ENCODE measurements around the gene IQSEC3.

The IQSEC3 gene

DNA sequence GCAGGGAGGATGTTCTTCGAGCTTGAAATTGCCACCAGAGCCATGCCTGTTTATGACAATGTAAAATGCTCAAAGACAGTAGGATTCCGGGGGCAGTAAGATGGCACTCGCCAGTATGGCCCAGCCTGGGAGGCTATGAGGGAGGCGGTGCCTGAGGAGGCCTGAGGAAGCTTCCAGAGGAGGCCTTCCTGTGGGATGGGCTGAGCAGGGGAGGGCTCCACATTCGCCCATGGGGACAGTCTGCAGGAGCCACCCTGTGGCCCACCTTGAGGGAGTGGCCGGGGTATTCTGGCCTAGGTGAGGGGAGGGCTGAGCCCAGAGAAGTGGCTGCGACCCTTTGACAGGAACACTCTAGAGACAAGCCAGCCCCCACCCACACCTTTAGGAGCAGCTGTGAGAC is 50.7 kb downstream of the IQSEC3 start:
- 96% methylated on average over 7 of the region's 7 CpGs for WGBS (ENCODE audit: insufficient coverage)
- Histone ChIP-seq H3K27ac (ENCODE audit: insufficient read depth in 1 of 2, low read depth in 1 of 2, low read length in 2 of 2, poor library complexity in 1 of 2, severe bottlenecking in 2 of 2) (no peak overlapping the region), H3K9me3 (ENCODE audit: control extremely low read depth in 1 of 5, control insufficient read depth in 4 of 5, insufficient read depth in 2 of 5, low read depth in 1 of 5, low read length in 4 of 5) (no peaks in the 10 kb centered on the region), H3K4me1 (ENCODE audit: control extremely low read depth in 1 of 4, control insufficient read depth in 4 of 4, insufficient read depth in 4 of 4, low read length in 3 of 4) (peaks cover 3 to 22% (median 10%) of the 10 kb centered on the region in 4 experiments), H3K4me3 (ENCODE audit: control insufficient read depth in 1 of 7, extremely low read depth in 1 of 7, insufficient read depth in 4 of 7, low read depth in 2 of 7, low read length in 6 of 7) (no peak overlapping the region), H3K27me3 (replicated peaks in 2 of 5; ENCODE audit: control insufficient read depth in 4 of 5, insufficient read depth in 5 of 5, low read length in 4 of 5) (no peaks in the 10 kb centered on the region), H3K36me3 (ENCODE audit: control insufficient read depth in 4 of 4, insufficient read depth in 4 of 4, low read length in 3 of 4) (no peaks in the 10 kb centered on the region)
- ChIA-PET POLR2A (interaction anchor here (0.6 kb wide), 1 partner anchor 10 kb away, joined by 7 read pairs; no protein-coding TSS in a partner anchor), CTCF (interaction anchor here (0.8 to 1.5 kb wide), 5 partner anchors 7 to 40 kb away, joined by 3 to 5 read pairs (median 3); no protein-coding TSS in a partner anchor)
- DNase-seq: no peak

DNA sequence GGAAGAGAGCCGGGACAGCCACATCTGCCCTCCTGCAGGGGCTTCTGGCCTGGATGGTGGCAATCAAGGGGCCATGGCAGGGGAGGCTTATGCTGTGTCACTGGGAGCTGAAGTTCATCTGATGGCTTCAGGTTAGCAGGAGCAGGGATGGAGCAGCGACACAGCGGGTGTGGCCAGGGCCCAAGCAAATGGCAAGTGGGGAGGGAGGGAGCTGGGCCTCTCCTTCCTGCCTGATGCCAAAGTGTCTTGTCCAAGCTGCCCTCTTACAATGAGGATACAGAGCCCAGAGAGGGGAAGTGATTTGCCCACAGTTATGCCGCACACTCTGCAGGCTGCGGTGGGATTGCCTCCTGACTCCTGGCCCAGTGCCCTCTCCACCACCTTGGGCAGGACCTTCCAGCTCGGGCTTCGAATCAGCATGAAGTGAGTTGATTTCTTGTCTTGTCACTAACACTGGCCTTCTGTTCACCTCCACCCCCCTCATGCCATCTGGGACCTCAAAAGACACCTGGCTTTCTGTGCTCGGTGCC is 51.3 kb downstream of the IQSEC3 start:
- 54% methylated on average over 8 of the region's 8 CpGs for WGBS (ENCODE audit: insufficient coverage)
- CTCF ChIA-PET: interaction anchor here (0.7 to 1.5 kb wide), 6 partner anchors 8 to 40 kb away, joined by 3 to 6 read pairs (median 5); no protein-coding TSS in a partner anchor
- H3K27ac ChIP-seq (ENCODE audit: insufficient read depth in 1 of 2, low read depth in 1 of 2, low read length in 2 of 2, poor library complexity in 1 of 2, severe bottlenecking in 2 of 2): no peak overlapping the region

DNA sequence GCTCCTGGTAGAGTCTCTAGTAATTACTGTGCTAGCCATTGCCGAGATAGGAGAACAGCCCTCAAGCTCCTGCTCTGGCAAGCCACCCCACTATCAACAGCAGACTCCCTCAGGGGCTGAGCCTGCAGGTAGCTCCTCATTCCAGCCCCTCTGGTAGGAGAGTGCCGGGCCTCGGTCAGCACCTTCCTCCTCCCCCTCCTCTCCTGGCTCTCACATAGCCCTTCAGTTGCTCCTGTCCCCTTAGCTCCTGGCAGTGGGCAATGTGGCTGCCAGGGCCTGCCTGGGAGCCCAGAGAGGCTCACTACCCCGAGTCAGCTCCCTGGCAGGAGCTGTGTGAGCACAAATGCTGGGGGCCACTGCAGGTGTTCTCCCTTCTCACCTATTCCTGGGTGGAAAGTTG is 52.0 kb downstream of the IQSEC3 start:
- ChIA-PET CTCF (interaction anchor here (0.7 to 1.2 kb wide), 4 partner anchors 9 to 25 kb away, joined by 3 to 6 read pairs (median 5); no protein-coding TSS in a partner anchor), POLR2A (no interaction called here)
- Histone ChIP-seq H3K36me3 (ENCODE audit: control insufficient read depth in 4 of 4, insufficient read depth in 4 of 4, low read length in 3 of 4) (no peaks in the 10 kb centered on the region), H3K27ac (ENCODE audit: insufficient read depth in 1 of 2, low read depth in 1 of 2, low read length in 2 of 2, poor library complexity in 1 of 2, severe bottlenecking in 2 of 2) (no peak overlapping the region), H3K9me3 (ENCODE audit: control extremely low read depth in 1 of 5, control insufficient read depth in 4 of 5, insufficient read depth in 2 of 5, low read depth in 1 of 5, low read length in 4 of 5) (no peaks in the 10 kb centered on the region), H3K4me1 (ENCODE audit: control extremely low read depth in 1 of 4, control insufficient read depth in 4 of 4, insufficient read depth in 4 of 4, low read length in 3 of 4) (peaks cover 0 to 11% (median under 1%) of the 10 kb centered on the region in 4 experiments), H3K4me3 (ENCODE audit: control insufficient read depth in 1 of 7, extremely low read depth in 1 of 7, insufficient read depth in 4 of 7, low read depth in 2 of 7, low read length in 6 of 7) (no peak overlapping the region), H3K27me3 (replicated peaks in 2 of 5; ENCODE audit: control insufficient read depth in 4 of 5, insufficient read depth in 5 of 5, low read length in 4 of 5) (no peaks in the 10 kb centered on the region)
- no peak for DNase-seq
- 100% methylated on average over 4 of the region's 4 CpGs for WGBS (ENCODE audit: insufficient coverage)

More for the DNA sequence above, 51.3 kb downstream of the IQSEC3 start:
- Histone ChIP-seq H3K27me3 (replicated peaks in 2 of 5; ENCODE audit: control insufficient read depth in 4 of 5, insufficient read depth in 5 of 5, low read length in 4 of 5) (no peaks in the 10 kb centered on the region), H3K4me1 (ENCODE audit: control extremely low read depth in 1 of 4, control insufficient read depth in 4 of 4, insufficient read depth in 4 of 4, low read length in 3 of 4) (peaks cover 0 to 17% (median 5%) of the 10 kb centered on the region in 4 experiments), H3K4me3 (ENCODE audit: control insufficient read depth in 1 of 7, extremely low read depth in 1 of 7, insufficient read depth in 4 of 7, low read depth in 2 of 7, low read length in 6 of 7) (no peak overlapping the region), H3K36me3 (ENCODE audit: control insufficient read depth in 4 of 4, insufficient read depth in 4 of 4, low read length in 3 of 4) (no peaks in the 10 kb centered on the region), H3K9me3 (ENCODE audit: control extremely low read depth in 1 of 5, control insufficient read depth in 4 of 5, insufficient read depth in 2 of 5, low read depth in 1 of 5, low read length in 4 of 5) (no peaks in the 10 kb centered on the region)
- POLR2A ChIA-PET: no interaction called here
- DNase-seq: peak in 1 of 3 donors; percentile 17

DNA sequence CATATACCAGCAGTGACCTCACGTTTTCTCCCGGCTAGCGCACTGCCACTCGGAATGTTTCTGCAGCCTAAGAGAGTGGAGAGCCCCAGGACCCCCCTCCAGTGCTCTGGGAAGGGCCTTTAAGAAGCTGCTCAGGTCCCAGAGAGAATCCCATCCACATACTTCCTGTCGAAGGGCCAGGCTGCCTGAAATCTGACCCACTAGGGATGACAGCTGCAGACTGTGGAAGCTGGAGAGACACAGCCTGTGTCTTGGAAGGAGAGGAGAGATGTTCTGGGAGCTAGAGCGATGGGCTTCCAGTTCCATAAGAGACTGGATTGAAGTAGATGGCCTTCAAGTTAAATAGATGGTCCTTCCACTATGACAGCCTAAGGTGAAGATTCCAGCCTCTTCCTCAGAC is 54.4 kb downstream of the IQSEC3 start:
- Histone ChIP-seq H3K27ac (ENCODE audit: insufficient read depth in 1 of 2, low read depth in 1 of 2, low read length in 2 of 2, poor library complexity in 1 of 2, severe bottlenecking in 2 of 2) (no peak overlapping the region), H3K4me1 (ENCODE audit: control extremely low read depth in 1 of 4, control insufficient read depth in 4 of 4, insufficient read depth in 4 of 4, low read length in 3 of 4) (peaks cover 0 to 5% (median 0%) of the 10 kb centered on the region in 4 experiments), H3K9me3 (ENCODE audit: control extremely low read depth in 1 of 5, control insufficient read depth in 4 of 5, insufficient read depth in 2 of 5, low read depth in 1 of 5, low read length in 4 of 5) (no peaks in the 10 kb centered on the region), H3K27me3 (replicated peaks in 2 of 5; ENCODE audit: control insufficient read depth in 4 of 5, insufficient read depth in 5 of 5, low read length in 4 of 5) (no peaks in the 10 kb centered on the region), H3K4me3 (ENCODE audit: control insufficient read depth in 1 of 7, extremely low read depth in 1 of 7, insufficient read depth in 4 of 7, low read depth in 2 of 7, low read length in 6 of 7) (no peak overlapping the region), H3K36me3 (ENCODE audit: control insufficient read depth in 4 of 4, insufficient read depth in 4 of 4, low read length in 3 of 4) (no peaks in the 10 kb centered on the region)
- CTCF ChIA-PET: interaction anchor here (1.0 to 1.1 kb wide), 2 partner anchors 15 to 33 kb away, joined by 3 read pairs; no protein-coding TSS in a partner anchor
- POLR2A ChIA-PET: no interaction called here
- DNase-seq: no peak
- WGBS (ENCODE audit: insufficient coverage): 96% methylated on average over 4 of the region's 6 CpGs

DNA sequence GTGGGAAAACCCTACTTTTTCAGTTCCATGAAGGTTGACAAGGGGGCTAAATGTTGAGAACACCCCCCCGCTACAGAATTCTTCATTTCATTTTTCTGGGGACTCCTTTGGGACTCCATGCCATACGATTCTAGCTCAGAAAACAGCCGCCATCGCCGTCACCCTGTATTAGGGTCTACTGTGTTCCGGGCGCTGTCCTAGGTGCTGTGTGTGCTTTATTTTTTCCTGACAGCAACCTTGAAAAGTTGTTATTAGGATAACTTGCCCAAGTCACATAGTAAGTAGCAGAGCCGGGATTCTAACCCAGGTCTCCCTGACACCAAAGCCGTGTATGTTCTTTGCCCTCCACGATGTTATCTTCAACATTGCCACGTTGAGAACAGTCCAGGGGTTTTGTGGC is 55.1 kb downstream of the IQSEC3 start:
- H3K36me3 ChIP-seq (ENCODE audit: control insufficient read depth in 4 of 4, insufficient read depth in 4 of 4, low read length in 3 of 4): no peaks in the 10 kb centered on the region
- no peak overlapping the region for H3K27ac ChIP-seq (ENCODE audit: insufficient read depth in 1 of 2, low read depth in 1 of 2, low read length in 2 of 2, poor library complexity in 1 of 2, severe bottlenecking in 2 of 2)
- DNase-seq: no peak
- H3K9me3 ChIP-seq (ENCODE audit: control extremely low read depth in 1 of 5, control insufficient read depth in 4 of 5, insufficient read depth in 2 of 5, low read depth in 1 of 5, low read length in 4 of 5): no peaks in the 10 kb centered on the region
- no peaks in the 10 kb centered on the region for H3K27me3 ChIP-seq (replicated peaks in 2 of 5; ENCODE audit: control insufficient read depth in 4 of 5, insufficient read depth in 5 of 5, low read length in 4 of 5)
- WGBS (ENCODE audit: insufficient coverage): 94% methylated on average over 11 of the region's 11 CpGs
- no peak overlapping the region for H3K4me3 ChIP-seq (ENCODE audit: control insufficient read depth in 1 of 7, extremely low read depth in 1 of 7, insufficient read depth in 4 of 7, low read depth in 2 of 7, low read length in 6 of 7)
- ChIA-PET POLR2A (no interaction called here), CTCF (interaction anchor here (1.0 to 1.1 kb wide), 2 partner anchors 14 to 32 kb away, joined by 3 read pairs; no protein-coding TSS in a partner anchor)
- H3K4me1 ChIP-seq (ENCODE audit: control extremely low read depth in 1 of 4, control insufficient read depth in 4 of 4, insufficient read depth in 4 of 4, low read length in 3 of 4): peaks cover 0 to 5% (median 0%) of the 10 kb centered on the region in 4 experiments

DNA sequence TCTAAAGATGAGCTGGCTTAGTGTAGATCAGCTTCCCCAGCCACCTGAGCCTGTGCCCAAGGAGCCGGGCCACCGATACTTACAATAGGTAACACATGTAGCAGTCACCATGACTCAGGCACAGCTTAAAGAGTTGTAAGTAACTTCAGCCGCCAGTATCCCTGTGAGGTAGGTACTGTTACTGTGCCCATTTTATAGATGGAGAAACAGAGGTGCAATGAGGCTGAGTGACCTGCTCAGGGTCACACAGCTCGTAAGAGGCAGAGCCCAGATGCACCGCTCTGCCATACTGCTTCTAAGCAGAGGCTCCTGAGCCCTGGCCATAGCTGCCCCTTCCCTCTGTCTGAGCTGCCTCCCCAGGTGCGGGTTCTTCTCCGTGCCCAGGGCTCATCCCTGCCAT is 58.5 kb downstream of the IQSEC3 start:
- H3K9me3 ChIP-seq (ENCODE audit: control extremely low read depth in 1 of 5, control insufficient read depth in 4 of 5, insufficient read depth in 2 of 5, low read depth in 1 of 5, low read length in 4 of 5): no peaks in the 10 kb centered on the region

DNA sequence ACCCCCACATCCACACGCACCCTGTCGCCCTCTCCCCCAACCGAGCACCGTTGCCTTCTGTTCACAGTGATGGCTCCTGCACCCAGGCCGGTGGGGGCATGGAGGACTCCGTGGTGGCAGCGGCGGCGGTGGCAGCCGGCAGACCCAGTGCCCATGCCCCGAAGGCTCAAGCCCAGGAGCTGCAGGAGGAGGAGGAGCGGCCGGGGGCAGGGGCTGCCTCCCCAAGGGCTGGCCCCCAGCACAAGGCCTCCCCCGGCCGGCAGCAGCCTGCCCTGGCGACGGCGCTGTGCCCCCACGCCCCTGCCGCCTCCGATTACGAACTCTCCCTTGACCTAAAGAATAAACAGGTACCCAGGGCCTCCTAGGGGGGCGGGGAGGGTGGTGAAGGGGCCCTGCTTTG is 59.0 kb downstream of the IQSEC3 start:
- Histone ChIP-seq H3K27me3 (replicated peaks in 2 of 5; ENCODE audit: control insufficient read depth in 4 of 5, insufficient read depth in 5 of 5, low read length in 4 of 5) (no peaks in the 10 kb centered on the region), H3K4me1 (ENCODE audit: control extremely low read depth in 1 of 4, control insufficient read depth in 4 of 4, insufficient read depth in 4 of 4, low read length in 3 of 4) (no peaks in the 10 kb centered on the region), H3K27ac (ENCODE audit: insufficient read depth in 1 of 2, low read depth in 1 of 2, low read length in 2 of 2, poor library complexity in 1 of 2, severe bottlenecking in 2 of 2) (no peak overlapping the region), H3K36me3 (ENCODE audit: control insufficient read depth in 4 of 4, insufficient read depth in 4 of 4, low read length in 3 of 4) (no peaks in the 10 kb centered on the region), H3K4me3 (ENCODE audit: control insufficient read depth in 1 of 7, extremely low read depth in 1 of 7, insufficient read depth in 4 of 7, low read depth in 2 of 7, low read length in 6 of 7) (no peak overlapping the region), H3K9me3 (ENCODE audit: control extremely low read depth in 1 of 5, control insufficient read depth in 4 of 5, insufficient read depth in 2 of 5, low read depth in 1 of 5, low read length in 4 of 5) (no peaks in the 10 kb centered on the region)
- 97% methylated on average over 6 of the region's 23 CpGs for WGBS (ENCODE audit: insufficient coverage)
- ChIA-PET CTCF (interaction anchor here (1.2 to 2.6 kb wide), 2 partner anchors 10 to 28 kb away, joined by 3 to 9 read pairs; no protein-coding TSS in a partner anchor), POLR2A (no interaction called here)
- no peak for DNase-seq

More for the DNA sequence above, 58.5 kb downstream of the IQSEC3 start:
- H3K4me1 ChIP-seq (ENCODE audit: control extremely low read depth in 1 of 4, control insufficient read depth in 4 of 4, insufficient read depth in 4 of 4, low read length in 3 of 4): no peaks in the 10 kb centered on the region
- ChIA-PET CTCF (interaction anchor here (0.9 to 1.9 kb wide), 3 partner anchors 9 to 28 kb away, joined by 3 to 5 read pairs (median 3); no protein-coding TSS in a partner anchor), POLR2A (no interaction called here)
- 91% methylated on average over 5 of the region's 7 CpGs for WGBS (ENCODE audit: insufficient coverage)
- H3K27ac ChIP-seq (ENCODE audit: insufficient read depth in 1 of 2, low read depth in 1 of 2, low read length in 2 of 2, poor library complexity in 1 of 2, severe bottlenecking in 2 of 2): no peak overlapping the region
- DNase-seq: no peak
- no peaks in the 10 kb centered on the region for H3K36me3 ChIP-seq (ENCODE audit: control insufficient read depth in 4 of 4, insufficient read depth in 4 of 4, low read length in 3 of 4)
- H3K4me3 ChIP-seq (ENCODE audit: control insufficient read depth in 1 of 7, extremely low read depth in 1 of 7, insufficient read depth in 4 of 7, low read depth in 2 of 7, low read length in 6 of 7): no peak overlapping the region
- no peaks in the 10 kb centered on the region for H3K27me3 ChIP-seq (replicated peaks in 2 of 5; ENCODE audit: control insufficient read depth in 4 of 5, insufficient read depth in 5 of 5, low read length in 4 of 5)

Measured in common myeloid progenitor, CD34-positive (primary cell).